ENCODE results near the gene KCNH3.

Gene KCNH3

GRCh38 chr12:49585477-49586459, 46.9 kb downstream of the KCNH3 start:
- DNase-seq (ENCODE audit: low read depth in 2 of 2), result no peak
- no peak for TF ChIP-seq CTCF (IDR thresholded peaks at IDR 0.05; ENCODE audit: low read depth, low read length)

DNA sequence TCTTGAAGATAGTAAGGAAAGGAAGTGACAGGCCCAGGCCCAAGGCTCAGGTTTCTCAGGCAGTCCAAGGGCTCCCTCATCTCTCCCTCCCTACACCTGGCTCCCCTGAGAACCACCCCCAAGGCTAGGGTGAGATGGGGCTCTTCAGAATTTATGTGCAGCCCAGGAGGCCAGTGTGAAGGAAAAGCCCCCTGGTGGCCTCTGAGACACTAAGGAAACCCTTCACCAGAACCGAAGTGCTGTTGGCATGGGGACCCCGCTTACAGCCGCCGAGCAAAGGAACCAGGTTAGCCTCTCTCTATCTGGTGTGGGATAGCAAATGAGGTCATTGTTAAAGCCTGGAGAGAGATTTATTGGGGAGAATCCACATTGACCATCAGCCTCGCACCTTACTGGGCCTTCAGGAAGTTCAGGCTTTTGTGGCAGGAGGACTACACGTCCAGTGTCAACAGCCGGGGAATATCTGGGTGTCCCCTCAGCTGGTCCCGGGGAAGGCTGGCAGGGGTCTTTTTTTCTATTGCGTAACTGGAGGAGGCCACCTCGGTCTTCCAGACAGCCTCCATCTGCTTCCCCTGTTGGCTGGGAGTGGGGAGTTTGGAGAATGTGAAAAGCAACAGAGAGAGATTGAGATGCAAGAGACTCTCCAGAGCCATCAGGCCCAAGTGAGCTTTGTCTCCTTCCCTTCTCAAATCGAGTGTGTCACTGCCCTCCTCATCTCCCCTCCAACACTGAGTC, 48.5 kb downstream of the KCNH3 start:
- no peak for DNase-seq (ENCODE audit: low read depth in 2 of 2)
- TF ChIP-seq CTCF (IDR thresholded peaks at IDR 0.05; ENCODE audit: low read depth, low read length), result no peak
- H3K4me3 ChIP-seq (replicated peaks in 1 of 2; ENCODE audit: low read depth in 2 of 2, low read length in 2 of 2), result no peak overlapping the region

More at GRCh38 chr12:49585477-49586459, 46.9 kb downstream of the KCNH3 start:
- H3K4me3 ChIP-seq (replicated peaks in 1 of 2; ENCODE audit: low read depth in 2 of 2, low read length in 2 of 2), result no peak overlapping the region

- H3K4me3 ChIP-seq (replicated peaks in 1 of 2; ENCODE audit: low read depth in 2 of 2, low read length in 2 of 2), result no peak overlapping the region
- no peak for DNase-seq (ENCODE audit: low read depth in 2 of 2)
- TF ChIP-seq CTCF (IDR thresholded peaks at IDR 0.05; ENCODE audit: low read depth, low read length), result no peak
Observed at GRCh38 chr12:49588281-49588680, 49.5 kb downstream of the KCNH3 start.

DNA sequence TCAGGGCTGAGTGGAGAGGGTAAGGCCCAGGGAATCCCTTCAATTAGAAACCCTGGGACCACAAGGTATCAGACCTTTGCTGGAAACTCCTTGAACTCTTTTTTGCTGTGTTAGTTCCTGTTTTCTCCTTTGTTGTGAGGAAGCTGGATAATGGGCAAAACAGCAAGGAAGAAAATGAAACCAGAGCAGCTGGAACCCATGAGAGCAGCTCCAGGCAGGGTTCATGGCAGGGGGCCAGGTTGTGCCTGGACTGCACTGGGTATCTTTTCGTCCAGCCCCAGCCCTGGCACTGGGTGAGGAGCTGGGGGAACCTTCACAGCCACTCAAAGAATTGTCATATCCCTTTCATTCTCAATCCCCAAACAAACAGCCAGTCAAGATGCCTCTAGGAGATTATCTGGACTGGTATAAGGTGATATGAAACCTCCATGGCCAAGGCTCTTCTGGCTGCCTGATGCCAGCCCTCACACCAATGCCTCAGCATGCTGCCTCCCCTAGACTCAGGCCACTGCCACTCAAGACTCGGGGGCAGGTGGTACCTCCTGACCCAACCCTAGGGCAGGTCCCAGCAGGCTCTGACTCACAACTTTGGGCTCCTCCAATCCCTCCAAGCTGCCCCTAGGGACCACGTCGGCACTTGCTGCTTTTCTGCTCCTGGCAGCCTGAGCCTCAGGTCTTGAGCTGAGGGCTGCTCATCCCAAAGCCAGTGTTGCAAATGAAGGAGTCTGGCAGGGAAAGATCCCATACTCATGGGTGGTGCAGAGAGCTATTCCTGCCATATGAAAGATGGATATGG, 50.1 kb downstream of the KCNH3 start:
- no peak overlapping the region for H3K4me3 ChIP-seq (replicated peaks in 1 of 2; ENCODE audit: low read depth in 2 of 2, low read length in 2 of 2)
- DNase-seq (ENCODE audit: low read depth in 2 of 2), result peak; percentile 27 to 46
- no peak for TF ChIP-seq CTCF (IDR thresholded peaks at IDR 0.05; ENCODE audit: low read depth, low read length)

GRCh38 chr12:49598527-49598926, 59.7 kb downstream of the KCNH3 start:
- no peak for DNase-seq (ENCODE audit: low read depth in 2 of 2)
- TF ChIP-seq CTCF (IDR thresholded peaks at IDR 0.05; ENCODE audit: low read depth, low read length), result no peak
- no peak overlapping the region for H3K4me3 ChIP-seq (replicated peaks in 1 of 2; ENCODE audit: low read depth in 2 of 2, low read length in 2 of 2)

GRCh38 chr12:49599961-49600360, 61.1 kb downstream of the KCNH3 start:
- H3K4me3 ChIP-seq (replicated peaks in 1 of 2; ENCODE audit: low read depth in 2 of 2, low read length in 2 of 2), result no peak overlapping the region
- no peak for TF ChIP-seq CTCF (IDR thresholded peaks at IDR 0.05; ENCODE audit: low read depth, low read length)
- no peak for DNase-seq (ENCODE audit: low read depth in 2 of 2)

All from cardiac fibroblast (primary cell).